NCI-H82 treated with DMSO at 0.1 percent for 48 hours (cell line): ENCODE data around the gene USP32.
"Not testable (repeated sequence)": the region's sequence is repeated elsewhere in the genome, so short reads cannot be mapped to it uniquely, and the experiment has no call there.

Source experiments
- DNase-seq: peaks from one replicate; lab custom pipeline; 2025; ENCODE audit not compliant: unreplicated experiment; lab: John Stamatoyannopoulos, UW

USP32 gene

DNA sequence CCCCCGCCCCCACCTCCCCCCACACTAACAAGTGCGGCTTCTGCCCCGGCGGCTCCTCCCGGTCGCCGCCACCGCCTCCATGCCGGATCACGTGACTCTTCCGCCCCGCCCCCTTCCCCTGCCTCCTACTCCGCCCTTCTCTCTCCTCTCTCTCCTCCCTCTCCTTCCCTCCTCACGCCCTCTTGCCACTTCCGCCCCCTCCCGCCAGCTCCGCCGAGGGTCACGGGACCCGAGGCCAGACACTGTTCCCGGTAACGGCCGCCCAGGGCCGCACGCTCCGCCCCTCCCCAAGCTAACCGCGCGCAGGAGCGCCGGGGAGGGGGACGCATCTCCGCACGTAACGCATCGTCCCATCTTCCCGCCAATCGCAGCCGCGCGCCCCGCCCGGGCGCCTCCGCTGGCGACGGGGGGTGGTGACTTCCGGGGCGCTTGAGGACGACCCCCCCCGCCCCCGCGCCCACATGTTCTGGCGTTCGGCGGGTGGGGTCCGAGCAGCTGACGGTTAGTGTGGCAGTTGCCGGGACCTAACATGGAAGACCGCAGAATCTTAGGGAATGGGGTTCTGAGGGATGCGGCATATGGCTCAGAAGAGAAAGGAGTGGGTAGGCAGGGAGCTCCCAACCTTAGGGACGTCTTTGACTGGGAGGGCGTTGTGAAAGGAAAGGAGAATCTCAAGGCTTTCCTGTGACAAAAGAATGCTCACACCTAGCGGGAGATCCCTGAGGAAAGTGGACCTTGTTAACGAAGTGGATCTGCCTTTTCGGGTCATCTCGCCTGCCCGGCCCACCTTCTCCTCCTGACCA lies at the start of gene USP32:
Gene USP32, minus strand, starts transcription at position 92 of the 803 bp plus-strand sequence. CDS start 194 bp downstream, outside the sequence.
- peak; percentile 99 for DNase-seq

DNA sequence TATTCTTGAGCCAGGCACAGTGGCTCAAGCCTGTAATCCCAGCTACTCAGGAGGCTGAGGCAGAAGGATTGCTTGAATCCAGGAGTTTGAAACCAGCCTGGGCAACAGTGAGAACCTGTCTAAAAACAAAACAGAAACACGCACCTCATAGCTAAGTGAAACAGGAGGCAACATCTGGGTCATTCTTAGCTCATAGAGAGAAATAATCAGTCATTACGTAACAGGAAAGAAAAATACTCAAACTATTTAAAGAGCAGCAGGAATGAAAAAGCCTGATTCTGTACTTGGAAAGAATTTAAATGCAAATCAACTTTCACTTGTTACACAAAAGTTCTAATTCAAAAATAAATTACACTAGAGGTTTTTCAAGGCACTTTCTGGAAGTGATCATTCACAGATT lies 47.6 kb upstream of the USP32 start:
- no peak for DNase-seq

GRCh38 chr17:60436676-60437075 lies 44.7 kb upstream of the USP32 start:
- DNase-seq, result no peak

DNA sequence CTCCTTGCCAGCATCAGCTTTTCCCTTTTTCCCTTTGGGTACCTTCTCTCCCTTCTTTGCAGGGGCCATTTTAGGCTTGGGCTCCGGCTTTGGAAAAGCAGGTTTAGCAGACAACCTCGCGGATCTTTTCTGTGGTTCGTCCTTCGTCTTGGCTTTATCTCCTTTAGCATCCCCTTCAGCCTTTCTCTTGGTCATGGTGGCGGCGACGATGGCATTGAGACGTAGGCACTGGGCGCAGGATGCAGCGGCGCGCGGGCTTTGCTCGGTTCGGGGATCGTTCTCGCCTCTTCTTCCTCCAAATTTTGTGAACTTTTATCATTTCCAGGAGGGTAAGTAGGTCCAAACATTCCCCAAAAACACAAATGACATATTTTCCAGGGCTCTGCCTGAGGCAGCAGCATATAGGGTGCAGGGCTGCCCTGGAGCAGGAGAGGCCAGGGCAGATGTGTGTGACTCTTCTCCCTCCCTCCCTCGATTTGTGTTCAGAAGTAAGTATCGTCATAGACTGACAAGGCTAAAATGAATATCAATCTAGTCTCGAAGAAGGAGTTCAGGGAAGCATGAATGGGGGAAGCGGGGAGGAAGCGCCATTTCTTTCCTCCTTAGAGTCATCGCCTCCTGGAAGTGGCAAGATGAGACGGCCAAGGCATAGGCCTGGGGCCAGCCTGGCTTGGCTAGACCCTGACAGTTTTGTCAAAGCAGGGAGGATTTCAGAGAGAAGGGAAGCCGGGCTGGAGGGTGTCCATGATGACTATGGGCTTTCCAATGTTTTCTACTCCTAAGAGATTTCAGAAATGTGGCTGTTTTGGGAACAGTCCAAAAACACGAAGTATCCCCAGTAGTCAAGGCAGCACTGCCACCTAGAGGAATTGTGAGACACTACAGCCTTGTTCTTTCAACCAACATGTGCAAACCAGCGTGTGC lies 43.6 kb upstream of the USP32 start:
- peak; percentile 47 for DNase-seq

DNA sequence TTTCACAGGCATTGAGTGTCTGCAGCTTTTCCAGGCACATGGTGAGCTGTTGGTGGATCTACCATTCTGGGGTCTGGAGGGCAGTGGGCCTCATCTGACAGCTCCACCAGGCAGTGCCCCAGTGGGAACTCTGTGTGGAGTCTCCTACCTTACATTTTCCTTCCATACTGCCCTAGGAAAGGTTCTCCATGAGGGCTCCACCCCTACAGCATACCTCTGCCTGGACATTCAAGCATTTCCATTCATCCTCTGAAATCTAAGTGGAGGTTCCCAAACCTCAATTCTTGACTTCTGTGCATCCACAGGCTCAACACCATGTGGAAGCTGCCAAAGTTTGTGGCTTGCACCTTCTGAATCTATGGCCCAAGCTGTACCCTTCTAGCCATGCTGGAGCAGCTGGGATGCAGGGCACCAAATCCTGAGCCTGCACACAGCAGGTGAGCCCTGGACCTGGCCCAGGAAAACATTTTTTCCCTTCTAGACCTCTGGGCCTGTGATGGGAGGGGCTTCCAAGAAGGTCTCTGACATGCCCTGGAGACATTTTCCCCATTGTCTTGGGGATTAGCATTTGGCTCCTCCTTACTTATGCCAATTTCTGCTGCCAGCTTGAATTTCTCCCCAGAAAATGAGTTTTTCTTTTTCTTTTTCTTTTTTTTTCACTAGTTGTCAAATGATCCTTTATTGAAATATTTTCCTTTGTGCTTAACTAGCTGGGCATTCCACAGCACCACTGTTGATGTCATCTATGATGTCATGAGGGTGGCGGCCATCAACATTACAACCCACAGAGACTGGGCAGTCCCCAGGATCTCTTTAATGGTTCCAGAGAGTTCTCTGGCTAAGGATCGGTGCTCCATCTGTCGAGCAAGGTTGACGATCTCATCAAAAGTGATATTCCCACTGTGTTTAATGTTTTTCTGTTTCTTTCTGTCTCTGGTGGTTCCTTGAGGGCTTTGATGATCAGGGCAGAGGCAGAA lies 41.4 kb upstream of the USP32 start:
- not testable (repeated sequence) for DNase-seq

DNA sequence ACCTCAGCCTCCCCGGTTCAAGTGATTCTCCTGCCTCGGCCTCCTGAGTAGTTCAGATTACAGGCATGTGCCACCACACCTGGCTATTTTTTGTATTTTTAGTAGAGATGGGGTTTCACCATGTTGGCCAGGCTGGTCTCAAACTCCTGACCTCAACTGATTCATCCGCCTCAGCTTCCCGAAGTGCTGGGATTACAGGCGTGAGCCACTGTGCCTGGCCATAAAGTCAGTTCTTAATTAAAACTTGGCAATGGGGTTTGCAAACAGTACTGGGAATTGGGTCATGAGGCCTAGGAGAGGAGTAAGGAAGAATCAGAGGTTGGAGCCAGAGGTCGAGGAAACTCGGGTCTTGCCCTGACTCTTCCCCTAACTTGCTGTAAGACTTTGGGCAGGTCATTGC lies 38.6 kb upstream of the USP32 start:
- DNase-seq, result not testable (repeated sequence)

DNA sequence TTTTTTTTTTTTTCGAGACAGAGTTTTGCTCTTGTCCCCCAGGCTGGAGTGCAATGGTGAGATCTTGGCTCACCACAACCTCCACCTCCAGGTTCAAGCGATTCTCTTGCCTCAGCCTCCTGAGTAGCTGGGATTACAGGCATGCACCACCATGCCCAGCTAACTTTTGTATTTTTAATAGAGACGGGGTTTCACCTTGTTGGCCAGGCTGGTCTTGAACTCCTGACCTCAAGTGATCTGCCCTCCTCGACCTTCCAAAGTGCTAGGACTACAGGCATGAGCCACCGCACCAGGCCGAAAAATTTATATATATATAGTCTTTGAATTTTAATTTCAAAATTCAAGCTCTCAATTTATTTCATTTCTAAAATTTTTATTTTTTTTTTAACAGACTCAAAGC lies 36.6 kb upstream of the USP32 start:
- not testable (repeated sequence) for DNase-seq

GRCh38 chr17:60426596-60426995 lies 34.7 kb upstream of the USP32 start:
- DNase-seq, result no peak

GRCh38 chr17:60425626-60426025 lies 33.7 kb upstream of the USP32 start:
- DNase-seq, result no peak

DNA sequence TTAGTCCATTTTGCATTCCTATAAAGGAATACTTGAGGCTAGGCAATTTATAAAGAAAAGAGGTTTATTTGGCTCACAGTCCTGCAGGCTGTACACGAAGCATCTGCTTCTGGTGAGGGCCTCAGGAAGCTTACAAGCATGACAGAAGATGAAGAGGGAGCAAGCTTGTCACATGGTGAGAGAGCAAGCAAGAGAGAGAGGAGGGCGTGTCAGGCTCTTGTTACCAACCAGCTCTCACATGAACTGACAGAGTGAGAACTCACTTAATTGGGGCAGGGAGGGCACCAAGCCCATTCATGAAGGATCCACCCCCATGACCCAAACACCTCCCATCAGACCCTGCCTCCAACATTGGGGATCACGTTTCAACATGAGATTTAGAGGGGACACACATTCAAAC lies 31.9 kb upstream of the USP32 start:
- no peak for DNase-seq

DNA sequence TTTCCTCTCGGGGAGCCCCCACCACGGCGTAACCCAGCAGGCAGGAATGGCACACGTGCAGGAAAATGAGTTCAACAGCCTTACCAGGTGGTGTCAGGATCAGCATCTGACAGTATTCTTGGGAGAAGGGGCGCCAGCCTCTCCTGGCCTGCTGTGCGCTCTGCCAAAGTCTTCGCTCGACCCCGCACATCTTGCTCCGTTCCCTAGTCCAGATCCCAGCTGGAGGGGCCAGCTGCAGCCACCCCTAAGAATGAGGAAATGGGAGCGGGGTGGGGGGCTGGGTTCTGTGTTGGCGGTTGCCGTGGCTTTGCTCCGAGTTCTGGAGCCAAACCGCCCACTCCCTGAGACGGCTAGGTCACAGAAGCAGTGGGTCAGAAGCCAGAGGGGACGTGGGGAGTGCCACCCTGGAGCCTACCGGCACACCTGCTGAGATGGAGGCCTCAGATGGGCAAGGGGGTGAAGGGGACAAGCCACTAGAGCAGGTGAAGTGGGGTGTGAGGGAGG lies 30.3 kb upstream of the USP32 start, which contains the start of gene CHCT1:
Gene CHCT1, plus strand, starts transcription at position 328 of the 504 bp plus-strand sequence. Its CDS starts 104 bp downstream, at position 432.
- no peak for DNase-seq

DNA sequence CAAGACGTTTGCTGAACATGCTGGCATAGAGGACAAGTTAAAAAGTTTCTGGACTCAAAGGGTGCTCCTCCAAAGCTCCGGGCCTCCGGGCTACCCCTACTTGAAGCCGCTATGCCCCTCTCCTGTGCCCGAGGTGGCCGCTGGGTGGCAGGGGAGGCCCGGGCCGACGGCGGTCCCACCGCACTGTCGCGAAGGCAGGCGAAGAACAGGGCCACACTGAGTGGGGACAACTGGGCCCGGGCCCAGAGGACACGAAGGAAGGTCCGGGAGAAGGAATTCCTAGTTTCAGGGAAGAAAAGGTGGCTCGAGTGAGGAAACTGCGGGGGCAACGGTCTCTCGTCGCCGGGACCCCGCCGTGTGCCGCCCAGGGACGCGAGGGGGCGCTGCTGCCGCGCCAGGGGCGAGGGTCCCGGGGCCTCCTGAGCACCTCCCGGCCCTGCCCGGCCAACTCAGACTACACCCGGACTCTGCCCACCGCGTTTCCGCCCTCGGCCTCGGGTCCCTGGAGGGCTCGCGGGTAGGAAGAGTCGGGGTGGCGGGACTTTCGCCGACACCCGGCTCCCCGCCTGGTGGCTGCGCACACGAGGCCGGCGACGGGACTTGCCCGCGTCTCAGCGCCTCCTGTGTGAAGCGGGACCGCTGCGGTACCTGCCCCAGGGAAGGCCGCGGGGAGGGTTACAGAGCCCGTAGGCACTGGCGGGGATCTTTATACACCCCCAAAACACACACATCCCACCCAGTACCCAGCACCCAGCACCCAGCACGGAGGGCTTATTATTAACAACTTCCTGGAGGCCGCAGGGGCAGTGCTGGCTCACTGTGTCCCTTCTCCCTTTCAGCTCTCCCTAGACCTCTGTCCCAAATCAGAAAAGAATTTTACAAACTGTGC lies 29.6 kb upstream of the USP32 start:
- DNase-seq, result no peak

GRCh38 chr17:60419875-60420274 lies 27.9 kb upstream of the USP32 start:
- not testable (repeated sequence) for DNase-seq

DNA sequence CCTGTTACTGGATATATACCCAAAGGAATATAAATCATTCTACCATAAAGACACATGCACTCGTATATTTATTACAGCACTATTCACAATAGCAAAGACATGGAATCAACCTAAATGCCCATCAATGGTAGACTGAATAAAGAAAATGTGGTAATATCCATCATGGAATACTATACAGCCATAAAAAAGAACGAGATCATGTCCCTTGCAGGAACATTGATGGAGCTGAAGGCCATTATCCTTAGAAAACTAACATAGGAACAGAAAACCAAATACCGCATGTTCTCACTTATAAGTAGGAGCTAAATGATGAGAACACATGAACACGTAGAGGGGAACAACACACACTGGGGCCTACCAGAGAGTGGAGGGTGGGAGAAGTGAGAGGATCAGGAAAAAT lies 27.1 kb upstream of the USP32 start:
- not testable (repeated sequence) for DNase-seq

DNA sequence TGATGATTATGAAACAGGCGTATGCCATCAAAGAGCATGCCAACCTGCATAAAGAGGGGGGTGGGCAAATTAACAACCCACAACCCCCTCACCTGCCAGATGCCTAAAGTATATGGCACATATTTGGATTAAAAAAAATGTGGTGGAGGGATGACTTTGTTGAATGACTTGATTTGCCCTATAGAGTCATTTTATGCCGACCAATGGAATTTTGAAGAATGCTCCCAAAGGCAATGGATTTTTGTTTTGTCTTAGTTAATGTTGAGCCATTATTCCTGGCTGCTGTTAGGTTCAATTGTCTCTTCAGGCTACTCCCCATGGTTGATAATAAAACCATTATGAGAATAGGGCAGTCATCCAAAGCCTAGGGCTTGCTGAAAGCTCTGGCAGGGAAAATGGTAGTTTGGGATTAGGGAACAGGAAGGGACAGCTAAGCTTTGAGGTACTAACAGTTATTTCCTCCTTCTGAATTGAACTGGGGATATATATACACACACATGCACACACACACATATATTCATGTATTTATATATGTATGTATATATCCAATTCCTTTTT lies 24.5 kb upstream of the USP32 start:
- no peak for DNase-seq

DNA sequence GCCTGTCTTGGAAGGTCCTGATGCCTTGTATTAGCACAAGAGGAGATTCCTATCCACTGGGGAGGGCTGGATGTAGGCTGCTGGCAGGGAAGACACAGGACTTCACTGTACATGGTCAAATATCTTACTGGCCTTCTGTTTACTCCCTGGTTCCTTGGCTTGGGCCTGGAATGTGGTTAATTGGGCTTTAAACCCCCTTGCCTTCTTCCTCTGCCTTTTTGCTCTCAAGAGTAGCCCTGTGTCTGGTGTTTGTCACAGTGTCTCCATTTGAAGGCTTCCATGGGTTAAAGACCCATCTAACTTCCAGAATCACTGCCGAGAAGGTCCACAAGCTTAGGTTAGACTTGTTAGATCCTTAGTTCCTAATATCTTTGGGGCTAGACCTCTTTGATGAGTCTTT lies 23.2 kb upstream of the USP32 start:
- DNase-seq, result no peak

- no peak for DNase-seq
Measured at GRCh38 chr17:60412701-60413100, 20.8 kb upstream of the USP32 start.

DNA sequence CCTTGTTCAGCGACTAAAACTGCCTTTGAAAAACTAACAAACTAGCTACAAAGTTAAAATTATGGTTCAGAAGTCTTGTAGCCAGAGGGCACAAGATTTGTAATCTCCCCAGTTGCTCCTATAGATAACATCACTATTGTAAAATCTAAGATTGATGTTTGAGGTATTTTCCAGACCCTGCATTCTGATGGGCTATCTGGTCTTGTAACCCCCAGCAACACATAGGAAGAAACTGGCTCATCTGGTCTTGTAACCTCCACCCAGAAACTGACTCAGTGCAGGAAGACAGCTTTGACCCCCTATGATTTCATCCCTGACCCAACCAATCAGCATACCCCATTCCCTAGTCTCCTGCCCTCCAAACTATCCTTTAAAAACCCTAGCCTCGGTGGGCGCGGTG lies 18.1 kb upstream of the USP32 start:
- DNase-seq, result no peak

- no peak for DNase-seq
Measured at GRCh38 chr17:60406887-60407286, 15.0 kb upstream of the USP32 start.
